RPMI8226 (cell line): ENCODE measurements around the gene ABCB8.

Experiments
- DNase-seq: peaks from one replicate; pipeline ENCODE4 v3.0.0-alpha.2; 2015

ABCB8 gene

GRCh38 chr7:151028131-151028947 lies at the start of gene ABCB8:
Gene ABCB8, plus strand, starts transcription at chr7:151028450. Its CDS starts 66 bp downstream, at chr7:151028516.
- peak; percentile 100 for DNase-seq

- DNase-seq: peak; percentile 59
Observed at GRCh38 chr7:150979713-150980390, 48.4 kb upstream of the ABCB8 start.

- no peak for DNase-seq
Observed at GRCh38 chr7:150980663-150981062, 47.6 kb upstream of the ABCB8 start.

GRCh38 chr7:150981644-150982043 lies 46.6 kb upstream of the ABCB8 start:
- DNase-seq: no peak

- no peak for DNase-seq
Observed at GRCh38 chr7:150982351-150982750, 45.9 kb upstream of the ABCB8 start.

- DNase-seq: peak; percentile 78
Observed at GRCh38 chr7:150983893-150984368, 44.3 kb upstream of the ABCB8 start.

GRCh38 chr7:150986099-150986512 lies 42.1 kb upstream of the ABCB8 start:
- DNase-seq: peak; percentile 83

GRCh38 chr7:150986556-150986955 lies 41.7 kb upstream of the ABCB8 start:
- no peak for DNase-seq

GRCh38 chr7:150988230-150989226 lies 39.7 kb upstream of the ABCB8 start:
- DNase-seq: peak; percentile 68

GRCh38 chr7:150989456-150989855 lies 38.8 kb upstream of the ABCB8 start:
- no peak for DNase-seq

GRCh38 chr7:150990416-150991186 lies 37.6 kb upstream of the ABCB8 start, which contains the start of gene NOS3:
Gene NOS3, plus strand, starts transcription at chr7:150991017. Its CDS starts 2,787 bp downstream, at chr7:150993804.
- DNase-seq: no peak

GRCh38 chr7:150992051-150992640 lies 36.1 kb upstream of the ABCB8 start:
- DNase-seq: no peak

GRCh38 chr7:150992833-150993302 lies 35.4 kb upstream of the ABCB8 start:
- peak; percentile 54 for DNase-seq

GRCh38 chr7:150993511-150993910 lies 34.7 kb upstream of the ABCB8 start:
- no peak for DNase-seq

GRCh38 chr7:150994141-150994837 lies 34.0 kb upstream of the ABCB8 start:
- DNase-seq: peak; percentile 50

GRCh38 chr7:150994838-150995510 lies 33.3 kb upstream of the ABCB8 start:
- no peak for DNase-seq

- peak; percentile 38 for DNase-seq
Observed at GRCh38 chr7:150996376-150997074, 31.7 kb upstream of the ABCB8 start.

- DNase-seq: no peak
Observed at GRCh38 chr7:150997075-150997511, 31.2 kb upstream of the ABCB8 start.

- DNase-seq: no peak
Observed at GRCh38 chr7:150997817-150998216, 30.4 kb upstream of the ABCB8 start.
